HG02981 (cell line): ENCODE results near the gene STEEP1.

ENCODE experiments used
- ATAC-seq: cut with Tn5 transposase; IDR thresholded peaks from one replicate; pipeline ENCODE4 v1.9.1; 2021; ENCODE audit warnings: mild to moderate bottlenecking, moderate library complexity; ENCODE audit not compliant: unreplicated experiment

STEEP1 gene

GRCh38 chrX:119489212-119490074 is 75.8 kb downstream of the STEEP1 start:
- no peak for ATAC-seq

- no peak for ATAC-seq
Measured at GRCh38 chrX:119488749-119489148, 76.5 kb downstream of the STEEP1 start.
